Stimulated activated CD4-positive, alpha-beta T cell treated with anti-CD3 and anti-CD28 coated beads, Interleukin-4, amount 100 ng/mL, for 1 hour (primary cell): ENCODE measurements around the gene PLOD1.
"Not testable (repeated sequence)": the region's sequence is repeated elsewhere in the genome, so short reads cannot be mapped to it uniquely, and the experiment has no call there.

Experiments
- DNase-seq: peaks from one replicate; pipeline ENCODE4 v3.0.0-alpha.2; 2020

The PLOD1 gene

GRCh38 chr1:11934302-11935056 lies at the start of gene PLOD1:
TSS of gene PLOD1 (plus strand) at chr1:11934717. CDS start at chr1:11934780, 63 bp downstream.
- DNase-seq = peak; percentile 84

GRCh38 chr1:11885916-11886315 lies 48.6 kb upstream of the PLOD1 start:
- DNase-seq = no peak

DNA sequence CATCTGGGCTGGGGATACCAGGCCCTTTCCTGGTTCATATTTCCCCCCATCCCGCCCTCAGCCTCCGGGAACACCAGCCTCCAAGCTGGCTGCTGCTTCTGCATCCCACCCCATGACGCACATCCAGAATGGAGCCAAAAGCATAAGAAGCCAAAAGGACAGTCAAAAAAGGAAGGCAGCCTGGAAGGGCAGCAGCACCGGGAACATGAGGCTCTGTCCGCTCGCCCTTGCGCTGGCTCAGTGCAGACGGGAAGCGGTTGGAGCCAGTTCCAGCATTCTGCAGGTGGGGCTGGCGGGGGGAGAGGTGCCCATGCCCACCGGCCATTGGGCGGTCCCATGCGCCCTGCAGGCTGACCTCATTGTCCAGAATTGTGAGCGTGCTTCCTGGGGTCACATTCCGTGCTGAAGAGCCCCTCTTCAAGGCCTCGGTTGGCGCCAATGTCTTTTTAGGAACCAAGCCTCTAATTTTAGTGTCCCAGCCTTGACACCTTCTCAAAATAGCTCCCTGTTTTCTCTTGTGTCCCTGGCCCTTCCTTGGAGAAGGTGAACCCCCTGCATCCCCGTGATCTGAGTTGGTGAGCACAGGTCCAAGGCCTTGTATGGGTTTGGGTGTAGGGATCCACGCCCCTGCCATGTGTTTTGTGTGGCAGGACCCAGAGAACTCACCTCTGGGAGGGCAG lies 47.4 kb upstream of the PLOD1 start:
- DNase-seq = no peak

DNA sequence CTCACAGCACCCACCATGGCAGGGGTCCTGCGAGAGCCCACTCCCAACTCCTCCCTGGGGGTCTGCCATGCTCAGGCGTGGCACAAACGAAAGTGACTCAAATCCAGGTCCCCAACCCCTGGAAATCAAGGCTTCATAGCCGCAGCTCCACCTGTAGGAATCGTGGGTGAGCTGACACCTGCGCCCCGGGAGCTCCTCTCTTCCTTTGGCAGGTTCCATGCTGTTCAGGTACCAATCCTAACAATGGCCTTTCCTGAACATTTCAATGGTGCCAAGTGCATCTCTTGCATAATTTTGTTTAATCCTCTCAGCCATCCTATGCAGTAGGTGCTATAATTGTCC lies 46.9 kb upstream of the PLOD1 start:
- DNase-seq = no peak

GRCh38 chr1:11888206-11888876 lies 46.2 kb upstream of the PLOD1 start:
- no peak for DNase-seq

DNA sequence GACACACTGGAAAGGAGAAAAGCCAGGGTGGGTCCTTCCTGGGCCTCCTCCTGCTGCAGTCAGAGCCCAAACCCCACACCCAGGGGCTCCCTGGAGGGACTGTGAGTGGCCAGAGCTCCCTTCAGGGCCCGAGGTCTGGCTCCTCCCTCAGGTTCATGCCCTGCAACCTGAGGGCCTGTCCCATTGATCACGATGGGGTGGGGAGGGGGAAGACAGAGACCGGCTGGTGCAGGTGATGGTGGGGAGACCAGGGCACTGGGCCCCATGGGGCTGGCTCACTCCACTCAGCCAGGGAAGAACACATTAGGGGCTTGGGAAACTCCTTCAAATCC lies 45.7 kb upstream of the PLOD1 start:
- DNase-seq = no peak

DNA sequence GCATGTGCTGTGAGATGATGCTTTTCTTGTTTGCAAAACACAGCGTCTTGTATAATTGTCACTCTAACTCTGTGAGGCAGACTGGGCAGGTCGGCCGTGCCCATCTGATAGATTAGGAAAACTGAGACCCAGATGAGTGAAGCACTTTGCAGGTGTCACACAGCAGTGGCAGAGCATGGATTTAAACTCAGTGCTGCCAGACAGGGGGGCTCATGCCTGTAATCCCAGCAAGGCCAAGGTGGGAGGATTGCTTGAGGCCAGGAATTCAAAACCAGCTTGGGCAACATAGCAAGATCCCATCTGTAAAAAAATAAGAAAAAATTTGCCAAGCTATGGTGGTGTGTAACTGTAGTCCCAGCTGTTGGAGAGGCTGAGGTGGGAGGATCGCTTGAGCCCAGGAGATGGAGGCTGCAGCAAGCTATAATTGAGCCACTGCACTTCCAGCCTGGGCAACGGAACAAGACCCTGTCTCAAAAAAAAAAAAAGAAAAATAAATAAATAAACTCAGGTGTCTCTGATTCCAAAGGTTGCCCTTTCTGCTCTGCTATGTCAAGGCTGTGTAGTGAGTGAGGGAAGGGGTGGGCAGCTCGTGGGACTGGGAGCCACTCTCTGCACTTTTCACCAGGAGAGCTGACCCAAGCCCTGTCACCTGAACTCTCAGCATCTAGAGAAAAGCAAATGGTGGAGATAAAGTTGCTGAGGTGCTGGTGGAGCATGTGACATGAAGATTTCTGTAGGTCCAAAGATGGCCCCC lies 42.9 kb upstream of the PLOD1 start:
- DNase-seq = no peak

GRCh38 chr1:11893907-11894251 lies 40.6 kb upstream of the PLOD1 start:
- DNase-seq = peak; percentile 74

DNA sequence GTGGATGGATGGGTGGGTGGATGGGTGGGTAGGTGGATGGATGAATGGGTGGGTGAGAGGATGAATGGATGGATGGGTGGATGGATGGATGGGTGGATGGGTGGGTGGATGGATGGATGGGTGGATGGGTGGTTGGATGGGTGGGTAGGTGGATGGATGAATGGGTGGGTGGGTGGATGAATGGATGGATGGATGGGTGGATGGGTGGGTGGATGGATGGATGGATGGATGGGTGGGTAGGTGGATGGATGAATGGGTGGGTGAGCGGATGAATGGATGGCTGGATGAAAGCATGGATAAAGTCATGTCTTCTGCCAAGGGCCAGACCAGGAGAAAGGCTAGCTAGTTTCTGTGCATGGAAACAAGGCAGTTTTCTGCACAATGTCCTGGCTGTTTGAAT lies 40.0 kb upstream of the PLOD1 start:
- DNase-seq = not testable (repeated sequence)

GRCh38 chr1:11898086-11898785 lies 36.3 kb upstream of the PLOD1 start:
- DNase-seq = no peak

- peak; percentile 32 for DNase-seq
These were observed 35.6 kb upstream of the PLOD1 start for GRCh38 chr1:11898831-11899467.

GRCh38 chr1:11901446-11901845 lies 33.1 kb upstream of the PLOD1 start:
- DNase-seq = not testable (repeated sequence)

GRCh38 chr1:11903210-11903609 lies 31.3 kb upstream of the PLOD1 start:
- no peak for DNase-seq

DNA sequence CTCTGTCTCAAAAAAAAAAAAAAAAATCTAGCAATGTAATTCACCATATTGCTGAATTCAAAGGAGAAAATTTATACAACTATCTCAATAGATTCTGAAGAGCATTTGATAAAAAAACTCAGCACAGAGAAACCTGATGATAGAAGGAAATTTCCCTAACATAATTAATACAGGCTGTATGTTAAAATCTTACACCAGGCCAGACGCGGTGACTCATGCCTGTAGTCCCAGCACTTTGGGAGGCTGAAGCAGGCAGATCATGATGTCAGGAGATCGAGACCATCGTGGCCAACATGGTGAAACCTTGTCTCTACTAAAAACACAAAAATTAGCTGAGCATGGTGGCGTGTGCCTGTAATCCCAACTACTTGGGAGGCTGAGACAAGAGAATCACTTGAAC lies 30.4 kb upstream of the PLOD1 start:
- DNase-seq = not testable (repeated sequence)

GRCh38 chr1:11904978-11905377 lies 29.5 kb upstream of the PLOD1 start:
- no peak for DNase-seq

DNA sequence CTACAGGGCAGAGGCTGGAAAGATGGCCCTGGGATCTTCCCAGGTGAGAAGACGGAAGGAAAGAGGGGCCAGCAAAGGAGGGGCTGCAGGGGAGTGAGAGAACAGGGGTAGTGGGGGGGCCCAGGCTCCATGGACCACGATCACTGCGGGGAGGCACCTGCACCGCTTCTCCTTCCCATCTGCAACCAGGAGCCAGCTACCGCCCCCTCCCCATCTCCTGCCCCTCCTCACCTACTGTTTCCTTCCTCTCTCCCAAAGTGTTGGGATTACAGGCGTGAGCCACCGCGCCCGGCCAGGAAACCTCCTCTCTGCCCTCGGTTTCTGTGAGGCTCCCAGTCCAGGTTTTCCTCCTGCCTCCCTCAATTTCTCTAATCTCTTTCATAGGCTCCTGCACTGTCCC lies 27.6 kb upstream of the PLOD1 start:
- no peak for DNase-seq

- peak; percentile 79 for DNase-seq
These were observed 27.0 kb upstream of the PLOD1 start for GRCh38 chr1:11907275-11908094.

DNA sequence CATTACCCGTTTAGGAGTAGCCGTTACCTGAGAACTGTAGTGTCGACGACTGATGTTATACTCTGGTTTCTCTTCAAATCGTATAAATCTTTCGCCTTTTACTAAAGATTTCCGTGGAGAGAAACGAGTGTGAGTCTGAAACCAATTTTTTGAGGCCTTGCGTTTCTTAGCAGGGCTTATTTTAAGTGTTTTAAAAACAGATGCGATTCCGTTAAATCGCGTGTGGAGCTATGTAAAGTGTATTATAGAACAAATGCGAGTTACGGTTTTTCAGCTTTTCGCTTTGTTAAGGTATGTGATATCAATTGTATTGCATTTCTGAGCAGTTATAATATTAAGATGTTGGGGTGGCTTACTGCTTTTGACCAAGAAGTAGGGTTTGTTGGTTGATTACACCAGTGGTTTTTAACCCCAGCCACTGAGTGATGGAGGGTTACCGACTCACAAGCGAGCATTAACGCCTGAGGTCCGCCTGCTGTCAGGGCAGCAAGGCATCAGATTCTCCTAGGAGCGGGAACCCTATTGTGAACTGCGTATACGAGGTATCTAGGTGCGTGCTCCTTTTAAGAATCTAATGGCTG lies 26.3 kb upstream of the PLOD1 start:
- peak; percentile 61 for DNase-seq

DNA sequence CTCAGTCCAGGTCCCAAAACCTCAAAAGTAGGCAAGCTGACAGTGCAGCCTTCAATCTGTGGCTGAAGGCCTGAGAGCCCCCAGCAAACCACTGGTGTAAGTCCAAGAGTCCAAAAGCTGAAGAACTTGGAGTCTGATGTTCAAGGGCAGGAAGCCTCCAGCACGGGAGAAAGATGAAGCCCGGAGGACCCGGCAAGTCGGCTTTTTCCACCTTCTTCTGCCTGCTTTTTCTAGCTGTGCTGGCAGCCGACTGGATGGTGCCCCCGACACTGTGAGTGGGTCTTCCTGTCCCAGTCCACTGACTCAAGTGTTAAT lies 23.6 kb upstream of the PLOD1 start:
- not testable (repeated sequence) for DNase-seq

GRCh38 chr1:11912000-11912399 lies 22.5 kb upstream of the PLOD1 start:
- DNase-seq = no peak
